Bone marrow (tissue), 2 donors: ENCODE results near the gene SLC6A12.

Experiments
- DNase-seq, 2 donors: peaks; one replicate each; lab custom pipeline; 2025; lab: John Stamatoyannopoulos, UW

Gene SLC6A12

GRCh38 chr12:234891-235415 is 21.0 kb upstream of the SLC6A12 start:
- no peak for DNase-seq

GRCh38 chr12:234019-234418 is 20.1 kb upstream of the SLC6A12 start:
- no peak for DNase-seq

- DNase-seq, result no peak
Measured at GRCh38 chr12:233615-233968, 19.6 kb upstream of the SLC6A12 start.

GRCh38 chr12:232731-233614 is 19.0 kb upstream of the SLC6A12 start:
- no peak for DNase-seq

GRCh38 chr12:230925-231671 is 17.1 kb upstream of the SLC6A12 start:
- no peak for DNase-seq

GRCh38 chr12:229441-230191 is 15.7 kb upstream of the SLC6A12 start:
- no peak for DNase-seq

GRCh38 chr12:228846-229200 is 14.9 kb upstream of the SLC6A12 start:
- DNase-seq, result no peak

- no peak for DNase-seq
Measured at GRCh38 chr12:227923-228845, 14.2 kb upstream of the SLC6A12 start.

GRCh38 chr12:227286-227915 is 13.4 kb upstream of the SLC6A12 start:
- DNase-seq, result no peak

- DNase-seq, result no peak
Measured at GRCh38 chr12:226401-226800, 12.4 kb upstream of the SLC6A12 start.

- no peak for DNase-seq
Measured at GRCh38 chr12:225012-225411, 11.1 kb upstream of the SLC6A12 start.

- no peak for DNase-seq
Measured at GRCh38 chr12:224330-224729, 10.4 kb upstream of the SLC6A12 start.

- no peak for DNase-seq
Measured at GRCh38 chr12:223841-224240, 9.9 kb upstream of the SLC6A12 start.

- DNase-seq, result no peak
Measured at GRCh38 chr12:221736-222135, 7.8 kb upstream of the SLC6A12 start.

GRCh38 chr12:220946-221550 is 7.1 kb upstream of the SLC6A12 start:
- no peak for DNase-seq

GRCh38 chr12:220491-220890 is 6.5 kb upstream of the SLC6A12 start:
- no peak for DNase-seq

- DNase-seq, result peak; percentile 38 to 47
Measured at GRCh38 chr12:219891-220352, 6.0 kb upstream of the SLC6A12 start.

GRCh38 chr12:218728-219590 is 5.0 kb upstream of the SLC6A12 start:
- DNase-seq, result no peak

GRCh38 chr12:218221-218620 is 4.3 kb upstream of the SLC6A12 start:
- DNase-seq, result no peak
